Prostate gland (tissue), 2 donors: ENCODE data around the gene PRKD1. TPM values are rescaled to one million over a fixed set of nuclear protein-coding genes. Genes with fewer than 3 reads are reported as not detected.

Experiments used
- DNase-seq: peaks from one replicate; pipeline ENCODE4 v3.0.0-alpha.2; 2019; ENCODE audit warnings: low spot score
- H3K27ac ChIP-seq, 2 donors: fragments of 200-600 bp; sonication (generic); 2 replicates each; pipeline ENCODE4 v1.5.1; 2017 to 2019
- H3K27me3 ChIP-seq: fragments of 200-600 bp; sonication (generic); replicated peaks from 2 replicates; pipeline ENCODE4 v1.5.1; 2019; ENCODE audit not compliant: insufficient read depth
- H3K36me3 ChIP-seq, 2 donors: fragments of 200-600 bp; sonication (generic); 1 replicate in 1 of 2; 2 replicates in 1 of 2; pipeline versions ENCODE4 v1.5.1 to v1.8.1; 2017 to 2019
- H3K4me1 ChIP-seq: fragments of 200-600 bp; sonication (generic); replicated peaks from 2 replicates; pipeline ENCODE4 v1.5.1; 2019
- H3K4me3 ChIP-seq, 2 donors: fragments of 200-600 bp; sonication (generic); 2 replicates each; pipeline ENCODE4 v1.5.1; 2017 to 2019
- H3K9me3 ChIP-seq: fragments of 200-600 bp; sonication (generic); 2 replicates; pipeline ENCODE4 v1.5.1; 2017
- CTCF ChIP-seq, 4 experiments: fragments of 200-600 bp in 2 of 4; fragments of 450-650 bp in 2 of 4; sonication (generic) in 2 of 4; IDR thresholded peaks; 1 replicate in 3 of 4; 2 replicates in 1 of 4; pipeline ENCODE4 v1.5.1; 2016 to 2019; ENCODE audit warnings: antibody characterized with exemption in 4 of 4, mild to moderate bottlenecking in 2 of 4, moderate library complexity in 2 of 4
- POLR2A ChIP-seq: fragments of 450-650 bp; IDR thresholded peaks from one replicate; pipeline ENCODE4 v1.6.1; 2016; ENCODE audit warnings: antibody characterized with exemption, mild to moderate bottlenecking
- POLR2AphosphoS5 ChIP-seq: sonication (generic); formaldehyde crosslinking; IDR thresholded peaks from one replicate; pipeline ENCODE4 v1.6.1; 2017; ENCODE audit warnings: antibody characterized with exemption
- WGBS: methylation state at CpG from one replicate; pipeline ENCODE4 v1.1.5; 2018; 5-methylcytosine and 5-hydroxymethylcytosine counted together
- intact Hi-C: fragments of 100-400 bp; cut with DNase I; formaldehyde crosslinking; loops from one replicate; pipeline ENCODE4 v1.14.2; 2022
- total RNA-seq, 2 donors: library from RNA; depleted of rRNA; stranded (reverse); fragments of >200 nt; gene quantifications; one replicate each; pipeline ENCODE4 v1.1.0, GENCODE V29; 2016

The PRKD1 gene
- total RNA-seq, 2 donors from 2014 or later, result 45.0 to 82.0 TPM

GRCh38 chr14:29919845-29920244 lies 7.8 kb downstream of the PRKD1 start:
- no peak overlapping the region for H3K4me3 ChIP-seq
- H3K4me1 ChIP-seq, result no peaks in the 10 kb centered on the region
- H3K9me3 ChIP-seq, result no peaks in the 10 kb centered on the region
- H3K36me3 ChIP-seq, result no peaks in the 10 kb centered on the region
- H3K27me3 ChIP-seq, result no peaks in the 10 kb centered on the region
- TF ChIP-seq POLR2AphosphoS5 (no peak), CTCF (IDR thresholded peaks at IDR 0.05) (no peak), POLR2A (no peak)
- WGBS, result 97% methylated on average over 2 of the region's 2 CpGs
- DNase-seq, result no peak
- no peak overlapping the region for H3K27ac ChIP-seq
- intact Hi-C loops, result loop anchor here (10.0 kb wide), 1 partner anchor 365 kb away; no protein-coding TSS in a partner anchor

GRCh38 chr14:29918981-29919380 lies 8.7 kb downstream of the PRKD1 start:
- no peaks in the 10 kb centered on the region for H3K4me1 ChIP-seq
- no peak for DNase-seq

GRCh38 chr14:29913566-29913965 lies 14.1 kb downstream of the PRKD1 start:
- no peaks in the 10 kb centered on the region for H3K36me3 ChIP-seq
- no peaks in the 10 kb centered on the region for H3K27me3 ChIP-seq
- H3K4me1 ChIP-seq, result peaks cover 6% of the 10 kb centered on the region
- H3K9me3 ChIP-seq, result no peaks in the 10 kb centered on the region
- DNase-seq, result no peak
- no peak for TF ChIP-seq POLR2AphosphoS5
- no peak for TF ChIP-seq POLR2A
- no peak overlapping the region for H3K4me3 ChIP-seq
- H3K27ac ChIP-seq, result no peak overlapping the region
- intact Hi-C loops, result no loop called here
- 65% methylated on average over 5 of the region's 5 CpGs for WGBS

More at GRCh38 chr14:29918981-29919380, 8.7 kb downstream of the PRKD1 start:
- TF ChIP-seq CTCF (IDR thresholded peaks at IDR 0.05) (no peak), POLR2A (no peak), POLR2AphosphoS5 (no peak)
- Histone ChIP-seq H3K9me3 (no peaks in the 10 kb centered on the region), H3K27ac (no peak overlapping the region), H3K27me3 (no peaks in the 10 kb centered on the region), H3K36me3 (no peaks in the 10 kb centered on the region), H3K4me3 (no peak overlapping the region)
- intact Hi-C loops, result no loop called here
- 83% methylated on average over 2 of the region's 2 CpGs for WGBS

GRCh38 chr14:29911810-29912209 lies 15.8 kb downstream of the PRKD1 start:
- no peak for DNase-seq
- Histone ChIP-seq H3K27ac (no peak overlapping the region), H3K4me3 (no peak overlapping the region), H3K36me3 (no peaks in the 10 kb centered on the region), H3K9me3 (no peaks in the 10 kb centered on the region), H3K4me1 (peaks cover 6% of the 10 kb centered on the region), H3K27me3 (no peaks in the 10 kb centered on the region)
- TF ChIP-seq POLR2AphosphoS5 (no peak), POLR2A (no peak), CTCF (IDR thresholded peaks at IDR 0.05) (no peak)
- 62% methylated on average over 3 of the region's 3 CpGs for WGBS
- intact Hi-C loops, result no loop called here

GRCh38 chr14:29908652-29909577 lies 18.7 kb downstream of the PRKD1 start:
- Histone ChIP-seq H3K4me3 (no peak overlapping the region), H3K9me3 (no peaks in the 10 kb centered on the region), H3K27ac (no peak overlapping the region), H3K27me3 (no peaks in the 10 kb centered on the region), H3K4me1 (peaks cover 10% of the 10 kb centered on the region), H3K36me3 (no peaks in the 10 kb centered on the region)
- TF ChIP-seq POLR2AphosphoS5 (no peak), POLR2A (no peak), CTCF (IDR thresholded peaks at IDR 0.05) (no peak)
- 97% methylated on average over 20 of the region's 26 CpGs for WGBS
- no peak for DNase-seq
- intact Hi-C loops, result no loop called here
